ENCODE measurements around the gene EBP. TPM values are rescaled to one million over a fixed set of nuclear protein-coding genes. Genes with fewer than 3 reads are reported as not detected.

EBP gene
- total and polyA plus RNA-seq, 2 of the 8 experiments (the other 6 are each of a cell fraction or from before 2014, with no cell fraction given): 143 to 286 TPM

- no peak for TF ChIP-seq CHD7 (IDR thresholded peaks at IDR 0.05; ENCODE audit: insufficient replicate concordance, low read length)
Observed at GRCh38 chrX:48505481-48505880, 16.1 kb upstream of the EBP start (continued).
